ENCODE measurements around the gene RTF2.
"Not testable (repeated sequence)": the region's sequence is repeated elsewhere in the genome, so short reads cannot be mapped to it uniquely, and the experiment has no call there.

GRCh38 chr20:56524444-56524843 is 56.0 kb downstream of the RTF2 start, which contains the start of gene FAM209A:
- TF ChIP-seq CTCF (IDR thresholded peaks at IDR 0.05; ENCODE audit: insufficient read depth, low read depth, low read length); EZH2 (IDR thresholded peaks at IDR 0.05; ENCODE audit: insufficient read depth, low read length): not testable (repeated sequence)
